HG02981 (cell line): Measurements from ENCODE around the gene AQP12B.

Experiments used
- ATAC-seq: cut with Tn5 transposase; IDR thresholded peaks from one replicate; pipeline ENCODE4 v1.9.1; 2021; ENCODE audit warnings: mild to moderate bottlenecking, moderate library complexity; ENCODE audit not compliant: unreplicated experiment

The AQP12B gene

GRCh38 chr2:240718896-240719490 lies 36.3 kb upstream of the AQP12B start:
- no peak for ATAC-seq

- ATAC-seq, result no peak
Measured at GRCh38 chr2:240717681-240718581, 35.2 kb upstream of the AQP12B start.

GRCh38 chr2:240717181-240717641 lies 34.5 kb upstream of the AQP12B start:
- no peak for ATAC-seq

- no peak for ATAC-seq
Measured at GRCh38 chr2:240716130-240716798, 33.6 kb upstream of the AQP12B start.

GRCh38 chr2:240714747-240715725 lies 32.4 kb upstream of the AQP12B start:
- no peak for ATAC-seq

- no peak for ATAC-seq
Measured at GRCh38 chr2:240713928-240714746, 31.5 kb upstream of the AQP12B start.

GRCh38 chr2:240713071-240713927 lies 30.6 kb upstream of the AQP12B start:
- ATAC-seq, result no peak

GRCh38 chr2:240712121-240712520 lies 29.4 kb upstream of the AQP12B start:
- ATAC-seq, result no peak

GRCh38 chr2:240711701-240712100 lies 29.0 kb upstream of the AQP12B start:
- ATAC-seq, result no peak

- ATAC-seq, result no peak
Measured at GRCh38 chr2:240711296-240711695, 28.6 kb upstream of the AQP12B start.

GRCh38 chr2:240708457-240708856 lies 25.8 kb upstream of the AQP12B start:
- no peak for ATAC-seq

- no peak for ATAC-seq
Measured at GRCh38 chr2:240707821-240708220, 25.1 kb upstream of the AQP12B start.

GRCh38 chr2:240707043-240707756 lies 24.5 kb upstream of the AQP12B start:
- no peak for ATAC-seq

- no peak for ATAC-seq
Measured at GRCh38 chr2:240705204-240705791, 22.6 kb upstream of the AQP12B start.

GRCh38 chr2:240704651-240705050 lies 22.0 kb upstream of the AQP12B start:
- ATAC-seq, result no peak

- no peak for ATAC-seq
Measured at GRCh38 chr2:240703417-240704341, 21.0 kb upstream of the AQP12B start.

GRCh38 chr2:240702640-240703011 lies 19.9 kb upstream of the AQP12B start:
- no peak for ATAC-seq
